ENCODE data around the gene CCDC12.

Gene CCDC12

DNA sequence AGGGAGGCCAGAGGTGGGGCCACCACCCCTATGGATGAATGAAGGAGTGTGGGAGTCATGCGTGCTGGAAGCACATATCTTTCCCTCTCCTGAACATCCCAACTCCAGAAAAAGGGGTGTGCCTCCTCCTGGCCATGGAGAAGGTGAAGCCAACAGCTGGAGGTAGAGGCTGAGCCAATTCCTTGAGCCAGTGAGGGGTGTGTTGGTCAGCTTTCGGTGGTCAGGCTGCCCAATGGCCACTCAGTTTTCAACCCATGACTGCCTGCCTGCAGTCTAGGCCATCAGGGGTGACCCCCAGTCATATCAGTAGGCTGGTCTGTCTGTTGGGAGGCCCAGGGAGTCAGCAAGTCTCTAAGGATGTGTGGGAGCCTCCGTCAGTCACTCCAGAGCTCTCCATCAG lies 85.4 kb downstream of the CCDC12 start:
- no peak for ATAC-seq
- TF ChIP-seq ARNTL (CRISPR knock-in tag; IDR thresholded peaks at IDR 0.05; ENCODE audit: borderline replicate concordance, low read depth): no peak
- no peak for TF ChIP-seq CSDC2 (CRISPR knock-in tag; IDR thresholded peaks at IDR 0.05)
- TF ChIP-seq PPARA (CRISPR knock-in tag; IDR thresholded peaks at IDR 0.05; ENCODE audit: borderline replicate concordance): no peak
- no peak for TF ChIP-seq TCF4 (CRISPR knock-in tag; IDR thresholded peaks at IDR 0.05; ENCODE audit: borderline replicate concordance)
- TF ChIP-seq OSR1 (CRISPR knock-in tag; IDR thresholded peaks at IDR 0.05): no peak
- TF ChIP-seq BACH2 (CRISPR knock-in tag; IDR thresholded peaks at IDR 0.05; ENCODE audit: borderline replicate concordance): no peak
- TF ChIP-seq ZC3H10 (CRISPR knock-in tag; IDR thresholded peaks at IDR 0.05): no peak
- TF ChIP-seq POU6F1 (CRISPR knock-in tag; IDR thresholded peaks at IDR 0.05; ENCODE audit: borderline replicate concordance, low read depth): no peak
- no peak for TF ChIP-seq RARB (CRISPR knock-in tag; IDR thresholded peaks at IDR 0.05)
- no peak for TF ChIP-seq ZNF8 (CRISPR knock-in tag; IDR thresholded peaks at IDR 0.05)
- no peak for TF ChIP-seq ZNF70 (CRISPR knock-in tag; IDR thresholded peaks at IDR 0.05)
- TF ChIP-seq SNAI2 (CRISPR knock-in tag; IDR thresholded peaks at IDR 0.05): no peak
- TF ChIP-seq PATZ1 (CRISPR knock-in tag; IDR thresholded peaks at IDR 0.05; ENCODE audit: borderline replicate concordance): no peak
- TF ChIP-seq TOX (CRISPR knock-in tag; IDR thresholded peaks at IDR 0.05; ENCODE audit: borderline replicate concordance): no peak
- no peak for TF ChIP-seq ZFP30 (CRISPR knock-in tag; IDR thresholded peaks at IDR 0.05)
- no peak for TF ChIP-seq ZNF565 (CRISPR knock-in tag; conservative IDR thresholded peaks at IDR 0.05; ENCODE audit: low read depth)
- no peak for TF ChIP-seq CSRNP3 (CRISPR knock-in tag; IDR thresholded peaks at IDR 0.05)

DNA sequence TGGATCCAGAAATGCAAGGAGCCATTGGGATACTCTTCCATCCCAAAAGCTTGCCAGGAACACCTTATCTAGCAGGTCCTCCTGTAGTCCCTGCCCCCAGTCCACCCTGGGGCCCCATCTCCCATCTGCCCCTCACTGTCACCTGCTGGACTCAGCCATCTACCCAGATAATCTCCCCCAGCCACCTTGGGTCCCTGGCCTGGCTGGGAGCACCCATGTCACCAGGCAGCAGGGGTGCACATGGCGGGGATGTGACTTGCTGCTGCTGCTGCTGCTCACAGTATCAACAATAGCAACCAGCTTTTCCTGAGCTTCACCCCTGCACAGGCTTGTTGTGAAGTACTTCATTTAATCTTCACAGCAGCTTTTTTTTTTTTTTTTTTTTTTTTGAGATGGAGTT lies 86.4 kb downstream of the CCDC12 start:
- no peak for TF ChIP-seq ISL1 (CRISPR knock-in tag; IDR thresholded peaks at IDR 0.05)
- no peak for TF ChIP-seq SNAI2 (CRISPR knock-in tag; IDR thresholded peaks at IDR 0.05)
- no peak for TF ChIP-seq POU6F1 (CRISPR knock-in tag; IDR thresholded peaks at IDR 0.05; ENCODE audit: borderline replicate concordance, low read depth)
- no peak for ATAC-seq

- ATAC-seq: no peak
- TF ChIP-seq, protein P1, sequence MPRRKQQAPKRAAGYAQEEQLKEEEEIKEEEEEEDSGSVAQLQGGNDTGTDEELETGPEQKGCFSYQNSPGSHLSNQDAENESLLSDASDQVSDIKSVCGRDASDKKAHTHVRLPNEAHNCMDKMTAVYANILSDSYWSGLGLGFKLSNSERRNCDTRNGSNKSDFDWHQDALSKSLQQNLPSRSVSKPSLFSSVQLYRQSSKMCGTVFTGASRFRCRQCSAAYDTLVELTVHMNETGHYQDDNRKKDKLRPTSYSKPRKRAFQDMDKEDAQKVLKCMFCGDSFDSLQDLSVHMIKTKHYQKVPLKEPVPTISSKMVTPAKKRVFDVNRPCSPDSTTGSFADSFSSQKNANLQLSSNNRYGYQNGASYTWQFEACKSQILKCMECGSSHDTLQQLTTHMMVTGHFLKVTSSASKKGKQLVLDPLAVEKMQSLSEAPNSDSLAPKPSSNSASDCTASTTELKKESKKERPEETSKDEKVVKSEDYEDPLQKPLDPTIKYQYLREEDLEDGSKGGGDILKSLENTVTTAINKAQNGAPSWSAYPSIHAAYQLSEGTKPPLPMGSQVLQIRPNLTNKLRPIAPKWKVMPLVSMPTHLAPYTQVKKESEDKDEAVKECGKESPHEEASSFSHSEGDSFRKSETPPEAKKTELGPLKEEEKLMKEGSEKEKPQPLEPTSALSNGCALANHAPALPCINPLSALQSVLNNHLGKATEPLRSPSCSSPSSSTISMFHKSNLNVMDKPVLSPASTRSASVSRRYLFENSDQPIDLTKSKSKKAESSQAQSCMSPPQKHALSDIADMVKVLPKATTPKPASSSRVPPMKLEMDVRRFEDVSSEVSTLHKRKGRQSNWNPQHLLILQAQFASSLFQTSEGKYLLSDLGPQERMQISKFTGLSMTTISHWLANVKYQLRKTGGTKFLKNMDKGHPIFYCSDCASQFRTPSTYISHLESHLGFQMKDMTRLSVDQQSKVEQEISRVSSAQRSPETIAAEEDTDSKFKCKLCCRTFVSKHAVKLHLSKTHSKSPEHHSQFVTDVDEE (CRISPR knock-in tag; IDR thresholded peaks at IDR 0.05): no peak
- TF ChIP-seq ISL1 (CRISPR knock-in tag; IDR thresholded peaks at IDR 0.05): no peak
- no peak for TF ChIP-seq ESRRG (CRISPR knock-in tag; IDR thresholded peaks at IDR 0.05)
- no peak for TF ChIP-seq CSRNP3 (CRISPR knock-in tag; IDR thresholded peaks at IDR 0.05)
- TF ChIP-seq ZNF565 (CRISPR knock-in tag; conservative IDR thresholded peaks at IDR 0.05; ENCODE audit: low read depth): no peak
- TF ChIP-seq POU6F1 (CRISPR knock-in tag; IDR thresholded peaks at IDR 0.05; ENCODE audit: borderline replicate concordance, low read depth): no peak
- TF ChIP-seq PPARA (CRISPR knock-in tag; IDR thresholded peaks at IDR 0.05; ENCODE audit: borderline replicate concordance): no peak
- TF ChIP-seq GLIS3 (CRISPR knock-in tag; IDR thresholded peaks at IDR 0.05): no peak
- no peak for TF ChIP-seq OSR1 (CRISPR knock-in tag; IDR thresholded peaks at IDR 0.05)
- TF ChIP-seq TOX (CRISPR knock-in tag; IDR thresholded peaks at IDR 0.05; ENCODE audit: borderline replicate concordance): no peak
- TF ChIP-seq TCF4 (CRISPR knock-in tag; IDR thresholded peaks at IDR 0.05; ENCODE audit: borderline replicate concordance): no peak
- TF ChIP-seq ZNF70 (CRISPR knock-in tag; IDR thresholded peaks at IDR 0.05): no peak
- TF ChIP-seq CREB5 (CRISPR knock-in tag; IDR thresholded peaks at IDR 0.05; ENCODE audit: low read depth): no peak
- TF ChIP-seq ARNTL (CRISPR knock-in tag; IDR thresholded peaks at IDR 0.05; ENCODE audit: borderline replicate concordance, low read depth): no peak
- TF ChIP-seq RARB (CRISPR knock-in tag; IDR thresholded peaks at IDR 0.05): no peak
- TF ChIP-seq BACH2 (CRISPR knock-in tag; IDR thresholded peaks at IDR 0.05; ENCODE audit: borderline replicate concordance): no peak
Observed at GRCh38 chr3:46889381-46890110, 87.0 kb downstream of the CCDC12 start.

Measured in SK-N-SH treated with all-trans-retinoic acid at 6 μM for 48 hours (cell line).